GM19372 (cell line): ENCODE data around the gene GSTO1.
A peak's percentile ranks its signal among the peaks of the same experiment; 100 is the strongest.
"Not testable (repeated sequence)": the region's sequence is repeated elsewhere in the genome, so short reads cannot be mapped to it uniquely, and the experiment has no call there.

Source experiments
- ATAC-seq: cut with Tn5 transposase; IDR thresholded peaks from one replicate; pipeline ENCODE4 v1.9.1; 2021; ENCODE audit warnings: mild to moderate bottlenecking, low read depth, moderate library complexity; ENCODE audit not compliant: unreplicated experiment

GSTO1 gene

GRCh38 chr10:104254493-104255310 is at the start of gene GSTO1:
Gene GSTO1 (plus strand): TSS chr10:104254892. CDS start chr10:104254929, 37 bp downstream.
- peak; percentile 81 for ATAC-seq

GRCh38 chr10:104208730-104209129 is 46.0 kb upstream of the GSTO1 start:
- no peak for ATAC-seq

DNA sequence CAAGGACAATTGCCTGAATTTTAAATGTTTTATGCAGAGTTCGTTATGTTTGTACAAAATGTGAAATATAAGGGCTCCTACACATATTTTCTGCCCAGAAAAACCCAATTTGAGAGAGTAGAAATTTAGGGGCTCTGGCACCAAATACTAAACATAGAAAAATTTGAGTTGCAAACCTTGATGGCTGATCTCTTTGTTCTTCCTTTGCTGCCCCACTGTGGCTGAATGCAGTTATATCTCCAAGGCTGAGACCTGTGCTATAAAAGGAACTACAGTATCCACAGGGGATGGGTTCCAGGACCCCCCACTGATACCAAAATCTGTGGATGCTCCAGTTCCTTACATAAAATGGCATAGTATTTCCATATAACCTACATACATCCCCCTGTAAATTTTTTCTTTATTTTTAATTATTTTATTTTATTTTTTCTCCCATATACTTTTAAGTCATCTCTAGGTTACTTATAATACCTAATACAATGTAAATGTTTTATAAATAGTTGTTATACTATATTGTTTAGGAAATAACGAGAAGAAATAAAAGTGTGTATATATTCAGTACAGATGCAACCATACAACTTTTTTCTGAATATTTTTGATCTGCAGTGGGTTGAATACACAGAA is 45.0 kb upstream of the GSTO1 start:
- ATAC-seq, result no peak

GRCh38 chr10:104216631-104217030 is 38.1 kb upstream of the GSTO1 start:
- no peak for ATAC-seq

DNA sequence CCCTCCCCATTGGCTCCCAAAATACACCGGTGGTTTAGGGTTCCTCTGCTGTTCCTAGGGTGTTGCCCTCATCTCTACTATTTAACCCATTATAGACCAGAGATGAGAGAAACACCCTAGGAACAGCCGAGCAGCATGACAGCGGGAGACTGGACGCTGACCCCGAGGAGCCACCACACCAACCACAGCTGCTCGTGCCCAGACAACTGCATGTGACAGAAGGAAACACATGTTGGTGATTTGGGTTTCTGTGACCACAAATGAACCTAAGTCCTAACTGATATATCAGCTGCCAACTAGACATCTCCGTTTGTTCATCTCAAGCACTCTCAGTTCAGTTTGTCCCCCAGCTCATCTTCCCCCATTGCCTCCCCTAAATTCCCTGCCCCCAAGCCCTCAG is 35.9 kb upstream of the GSTO1 start:
- ATAC-seq, result no peak

DNA sequence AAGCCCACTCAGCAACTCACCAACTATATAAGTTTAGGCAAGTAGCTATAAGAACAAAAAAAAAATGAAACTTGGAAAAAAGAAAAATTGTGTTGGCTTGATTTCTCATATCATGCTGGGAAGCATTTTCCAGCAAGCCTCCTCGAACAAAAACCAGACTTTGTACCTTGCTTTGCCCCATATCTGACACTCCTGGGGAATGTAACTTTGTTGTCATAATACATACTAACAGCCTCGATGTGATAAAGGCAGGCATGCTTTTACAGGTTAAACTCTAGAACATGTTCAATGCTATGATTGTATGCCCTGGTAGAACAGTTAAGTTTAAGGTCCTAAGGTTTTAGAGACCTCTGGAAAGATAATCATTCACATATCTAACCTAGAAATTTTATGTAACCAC is 34.2 kb upstream of the GSTO1 start:
- ATAC-seq, result no peak

DNA sequence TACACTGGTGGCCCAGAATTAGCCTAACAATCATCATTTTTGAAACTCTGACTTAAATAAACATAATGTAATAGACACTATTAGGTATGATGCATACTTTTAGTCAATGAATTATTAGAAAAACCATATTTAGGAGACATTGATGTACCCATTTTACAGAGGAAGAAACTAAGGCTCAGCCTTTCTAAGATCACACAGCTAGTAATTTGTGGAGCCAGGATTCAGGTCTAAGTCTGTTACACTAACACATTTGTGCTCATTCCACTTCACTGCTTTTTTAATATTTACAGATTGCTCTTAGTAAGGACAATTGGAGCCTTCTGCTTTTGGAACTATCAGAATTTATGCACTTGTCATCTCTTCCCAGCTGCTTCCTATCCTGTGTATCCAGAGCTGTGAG is 31.4 kb upstream of the GSTO1 start:
- no peak for ATAC-seq

DNA sequence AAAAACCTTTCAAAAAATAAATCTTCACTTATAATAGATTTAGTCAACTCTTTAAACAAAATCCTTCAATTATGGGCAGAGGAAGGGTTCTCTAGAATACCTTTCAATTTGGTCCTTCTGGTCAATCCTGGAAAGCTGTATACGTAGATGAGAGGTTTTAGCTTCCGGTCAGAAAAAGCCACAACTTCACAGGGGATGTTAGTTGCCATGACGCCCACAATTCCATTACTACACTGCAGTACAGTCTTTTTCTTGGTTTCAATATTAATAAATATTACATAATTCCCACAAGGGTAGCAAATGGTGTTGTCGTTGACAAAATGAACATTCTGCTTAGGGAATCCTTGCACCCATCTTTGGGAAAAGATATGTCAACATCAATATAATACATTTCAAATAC is 24.2 kb upstream of the GSTO1 start:
- ATAC-seq, result no peak

DNA sequence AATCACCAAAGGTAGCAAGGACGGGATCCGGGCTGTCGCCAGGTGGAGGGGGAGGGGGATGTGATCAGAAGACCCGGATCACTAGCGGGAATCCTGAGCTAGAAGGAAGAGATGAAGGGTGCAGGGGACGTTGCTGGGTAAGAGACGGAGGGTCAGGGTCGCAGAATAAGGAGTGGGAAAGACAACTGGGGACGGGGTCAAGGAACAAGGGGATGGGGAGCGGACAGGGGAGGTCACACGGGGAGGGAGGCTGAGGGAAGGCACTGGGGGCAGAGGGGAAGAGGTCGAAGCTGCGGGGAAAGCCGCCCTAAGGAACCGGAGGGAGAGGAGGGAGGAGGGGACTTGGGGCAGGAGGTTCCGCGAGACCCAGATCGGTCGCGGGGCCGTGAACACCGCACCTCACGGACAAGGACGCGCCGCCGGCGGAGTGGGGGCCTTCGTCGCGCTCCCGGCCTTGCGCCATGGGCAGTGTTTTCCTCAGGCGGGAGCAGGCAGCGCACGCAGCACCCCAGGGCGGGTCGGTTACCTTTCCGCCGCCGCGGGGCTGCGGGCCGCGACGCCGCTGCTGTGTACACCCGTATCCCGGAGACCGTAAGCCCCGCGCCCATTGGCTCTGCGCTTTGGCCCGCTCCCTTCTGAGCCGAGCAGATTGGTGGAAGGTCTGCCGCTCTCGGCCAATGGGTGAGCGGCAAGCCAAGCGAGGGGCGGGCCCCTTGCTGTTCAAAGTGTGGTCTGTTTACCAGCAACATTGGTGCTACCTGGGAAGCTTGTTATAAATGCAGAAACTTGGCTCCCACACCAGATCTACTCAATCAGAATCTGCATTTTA is 22.7 kb upstream of the GSTO1 start, which contains the start of gene CFAP43:
CFAP43 (minus strand) TSS at position 581 of the 829 bp plus-strand sequence; CDS start at position 463, 118 bp downstream.
- ATAC-seq, result peak; percentile 100

- peak; percentile 3 for ATAC-seq
These were observed 22.0 kb upstream of the GSTO1 start for GRCh38 chr10:104232613-104233102.

DNA sequence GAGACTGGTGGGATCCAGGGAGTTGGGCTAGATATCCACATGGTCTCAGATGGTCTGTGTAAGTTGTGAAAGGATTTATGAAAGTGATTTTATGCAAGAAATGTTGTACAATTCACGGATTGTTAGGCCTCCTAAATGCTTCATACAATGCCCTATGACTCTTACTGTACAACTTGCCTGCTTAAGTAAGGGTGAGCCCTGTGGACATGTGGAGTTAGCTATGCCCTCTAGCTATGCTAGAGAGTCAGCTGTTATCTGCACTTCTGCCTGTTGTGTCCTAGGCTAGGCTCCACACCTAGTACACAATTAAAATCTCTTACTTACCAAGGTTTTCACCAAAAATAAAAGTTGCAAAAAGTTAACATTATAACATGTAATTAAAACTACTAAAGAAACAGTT is 20.9 kb upstream of the GSTO1 start:
- no peak for ATAC-seq

GRCh38 chr10:104234934-104235333 is 19.8 kb upstream of the GSTO1 start:
- ATAC-seq, result no peak

DNA sequence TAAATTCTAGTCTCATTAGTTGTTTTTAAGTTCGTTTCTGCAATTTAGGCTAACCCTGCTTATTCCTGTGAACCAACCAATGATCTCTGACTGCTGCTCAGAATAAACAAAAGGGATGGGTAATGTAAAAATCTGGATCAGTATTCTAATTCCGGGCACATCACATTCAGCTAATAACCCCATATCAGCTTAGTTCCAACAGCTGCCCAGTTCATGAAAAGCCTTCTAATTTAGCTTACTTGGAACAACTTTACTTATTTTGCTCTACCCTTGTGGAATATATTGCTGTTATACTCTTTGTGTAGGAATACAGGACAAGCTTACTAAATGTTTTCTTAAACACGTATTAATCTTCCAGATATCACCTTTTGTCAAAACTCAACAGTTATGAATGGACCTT is 18.9 kb upstream of the GSTO1 start:
- ATAC-seq, result no peak

GRCh38 chr10:104240078-104240477 is 14.6 kb upstream of the GSTO1 start:
- ATAC-seq, result no peak

DNA sequence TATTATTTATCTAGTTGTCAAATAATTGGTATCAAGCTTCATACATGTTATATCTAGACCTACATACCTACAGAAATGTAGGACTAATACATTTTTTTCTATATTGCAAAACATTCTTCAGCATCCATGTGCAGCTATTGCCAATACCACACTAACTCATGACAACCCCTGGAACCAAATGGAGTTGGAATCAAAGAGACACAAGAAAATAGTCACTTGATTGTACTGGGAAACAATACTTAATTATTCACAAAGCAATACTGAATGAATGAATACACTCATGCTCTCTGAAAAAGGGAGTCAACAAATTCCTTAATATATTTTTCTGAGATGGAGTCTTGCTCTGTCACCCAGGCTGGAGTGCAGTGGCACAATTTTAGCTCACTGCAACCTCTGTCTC is 12.1 kb upstream of the GSTO1 start:
- no peak for ATAC-seq

DNA sequence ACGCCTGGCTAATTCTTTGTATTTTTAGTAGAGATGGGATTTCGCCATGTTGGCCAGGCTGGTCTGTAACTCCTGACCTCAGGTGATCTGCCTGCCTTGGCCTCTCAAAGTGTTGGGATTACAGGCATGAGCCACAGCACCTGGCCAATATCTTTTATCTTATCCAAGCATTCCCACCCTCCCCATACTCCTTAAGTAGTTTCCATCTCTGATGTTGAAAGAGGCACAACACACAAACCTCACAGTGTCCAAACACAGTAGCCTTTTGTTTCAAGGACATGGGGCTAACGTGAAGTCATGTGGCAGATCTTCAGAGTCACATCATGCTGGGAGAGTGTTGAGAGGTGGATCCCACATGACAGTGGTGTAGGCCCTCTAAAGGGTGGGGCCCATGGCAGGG is 11.7 kb upstream of the GSTO1 start:
- ATAC-seq, result not testable (repeated sequence)

DNA sequence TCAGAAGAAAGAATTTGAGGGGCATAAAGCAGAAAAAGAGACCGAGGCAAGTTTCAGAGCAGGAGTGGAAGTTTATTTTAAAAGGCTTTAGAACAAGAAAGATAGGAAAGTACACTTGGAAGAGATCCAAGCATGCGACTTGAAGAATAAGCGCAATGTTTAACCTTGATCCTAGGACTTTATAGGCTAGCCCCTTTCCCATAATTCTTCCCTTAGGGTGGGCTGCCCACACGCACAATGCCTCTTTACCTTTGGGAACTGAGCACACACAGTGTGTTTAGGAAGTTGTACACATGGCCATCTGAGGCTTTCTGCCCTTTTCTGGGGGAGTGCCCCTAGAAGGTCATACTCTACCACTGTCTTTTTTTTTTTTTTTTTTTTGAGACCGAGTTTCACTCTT is 11.2 kb upstream of the GSTO1 start:
- ATAC-seq, result no peak

DNA sequence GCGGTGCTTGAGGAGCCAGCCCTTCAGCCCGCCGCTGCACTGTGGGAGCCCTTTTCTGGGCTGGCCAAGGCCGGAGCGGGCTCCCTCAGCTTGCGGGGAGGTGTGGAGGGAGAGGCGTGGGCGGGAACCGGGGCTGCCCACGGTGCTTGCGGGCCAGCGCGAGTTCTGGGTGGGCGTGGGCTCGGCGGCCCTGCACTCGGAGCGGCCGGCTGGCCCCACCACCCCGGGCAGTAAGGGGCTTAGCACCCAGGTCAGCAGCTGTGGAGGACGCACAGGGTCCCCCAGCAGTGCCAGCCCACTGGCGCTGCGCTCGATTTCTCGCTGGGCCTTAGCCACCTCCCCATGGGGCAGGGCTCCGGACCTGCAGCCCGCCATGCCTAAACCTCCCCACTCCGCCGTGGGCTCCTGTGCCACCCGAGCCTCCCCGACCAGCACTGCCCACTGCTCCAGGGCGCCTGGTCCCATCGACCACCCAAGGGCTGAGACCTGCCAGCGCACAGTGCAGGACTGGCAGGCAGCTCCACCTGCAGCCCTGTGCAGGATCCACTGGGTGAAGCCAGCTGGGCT is 9.5 kb upstream of the GSTO1 start:
- no peak for ATAC-seq

DNA sequence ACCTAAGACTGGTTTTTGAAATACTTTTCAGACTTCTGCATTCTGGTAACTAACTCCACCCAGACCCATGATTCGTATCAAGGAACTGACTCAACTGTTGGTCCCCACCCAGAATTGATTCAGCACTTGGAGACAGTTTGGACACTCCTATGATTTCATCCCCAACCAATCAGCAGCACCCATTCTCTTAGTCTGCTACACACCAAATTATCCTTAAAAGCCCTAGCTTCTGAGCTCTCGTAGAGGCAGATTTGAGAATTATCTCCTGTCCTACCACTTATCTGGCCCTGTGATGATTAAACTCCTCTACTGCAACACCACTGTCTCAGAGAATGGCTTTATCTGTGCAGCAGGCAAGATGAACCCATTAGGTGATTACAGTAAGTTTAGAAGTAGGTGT is 7.7 kb upstream of the GSTO1 start:
- no peak for ATAC-seq

DNA sequence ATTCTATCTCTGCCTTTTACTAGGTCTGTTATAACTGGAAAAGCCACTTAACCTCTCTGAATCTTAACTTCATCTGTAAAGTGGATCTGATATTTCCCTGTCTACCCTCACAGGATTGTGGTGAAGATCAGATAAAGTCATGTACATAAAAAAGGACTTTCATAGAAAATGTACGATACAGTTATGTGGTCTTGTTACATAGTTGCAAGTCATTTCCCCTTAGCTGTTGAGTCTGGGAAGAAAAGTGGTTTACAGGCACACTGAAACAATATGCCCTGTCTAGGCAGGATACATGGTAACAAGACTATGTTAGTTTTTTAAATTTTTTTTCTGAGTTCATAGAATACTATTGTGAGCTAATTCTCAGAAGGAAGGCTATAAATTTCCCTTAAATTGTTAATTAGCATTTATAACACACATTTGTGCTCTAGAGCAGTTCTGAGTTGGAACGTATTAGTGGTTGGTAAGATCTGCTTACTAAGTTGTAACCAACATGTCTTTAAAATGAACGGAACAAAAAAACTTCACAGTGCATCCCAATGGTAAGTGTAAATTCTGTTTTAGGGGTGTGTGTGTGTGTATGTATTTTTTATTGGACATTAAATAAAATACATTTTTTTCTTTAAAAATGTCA is 7.1 kb upstream of the GSTO1 start:
- ATAC-seq, result no peak
